ENCODE results near the gene RSF1. TPM values are rescaled to one million over a fixed set of nuclear protein-coding genes. Genes with fewer than 3 reads are reported as not detected.

The RSF1 gene
- total RNA-seq, 1 donor from 2014 or later, result 40.6 TPM

GRCh38 chr11:77775936-77776335 is 44.6 kb downstream of the RSF1 start:
- Histone ChIP-seq H3K36me3 (no peaks in the 10 kb centered on the region), H3K27ac (replicated peaks) (no peak overlapping the region), H3K4me3 (no peak overlapping the region), H3K27me3 (ENCODE audit: low read depth) (no peaks in the 10 kb centered on the region), H3K4me1 (peaks cover 36% of the 10 kb centered on the region), H3K9me3 (replicated peaks) (no peaks in the 10 kb centered on the region)
- no peak for TF ChIP-seq CTCF (IDR thresholded peaks at IDR 0.05; ENCODE audit: borderline replicate concordance)
- intact Hi-C loops (cut with micrococcal nuclease), result no loop called here
- no peak for DNase-seq

- no peak overlapping the region for H3K27ac ChIP-seq (replicated peaks)
- no peak for TF ChIP-seq CTCF (IDR thresholded peaks at IDR 0.05; ENCODE audit: borderline replicate concordance)
- DNase-seq, result no peak
- H3K27me3 ChIP-seq (ENCODE audit: low read depth), result no peaks in the 10 kb centered on the region
- intact Hi-C loops (cut with micrococcal nuclease), result no loop called here
- no peak overlapping the region for H3K4me3 ChIP-seq
- H3K4me1 ChIP-seq, result peaks cover 57% of the 10 kb centered on the region
- no peaks in the 10 kb centered on the region for H3K9me3 ChIP-seq (replicated peaks)
- H3K36me3 ChIP-seq, result no peaks in the 10 kb centered on the region
These were observed 49.4 kb downstream of the RSF1 start for GRCh38 chr11:77771135-77771534.

GRCh38 chr11:77770629-77771028 is 49.9 kb downstream of the RSF1 start:
- intact Hi-C loops (cut with micrococcal nuclease), result no loop called here
- no peaks in the 10 kb centered on the region for H3K36me3 ChIP-seq
- no peak overlapping the region for H3K27ac ChIP-seq (replicated peaks)
- no peaks in the 10 kb centered on the region for H3K9me3 ChIP-seq (replicated peaks)
- DNase-seq, result no peak
- no peak overlapping the region for H3K4me3 ChIP-seq
- no peaks in the 10 kb centered on the region for H3K27me3 ChIP-seq (ENCODE audit: low read depth)
- H3K4me1 ChIP-seq, result peaks cover 57% of the 10 kb centered on the region
- no peak for TF ChIP-seq CTCF (IDR thresholded peaks at IDR 0.05; ENCODE audit: borderline replicate concordance)

DNA sequence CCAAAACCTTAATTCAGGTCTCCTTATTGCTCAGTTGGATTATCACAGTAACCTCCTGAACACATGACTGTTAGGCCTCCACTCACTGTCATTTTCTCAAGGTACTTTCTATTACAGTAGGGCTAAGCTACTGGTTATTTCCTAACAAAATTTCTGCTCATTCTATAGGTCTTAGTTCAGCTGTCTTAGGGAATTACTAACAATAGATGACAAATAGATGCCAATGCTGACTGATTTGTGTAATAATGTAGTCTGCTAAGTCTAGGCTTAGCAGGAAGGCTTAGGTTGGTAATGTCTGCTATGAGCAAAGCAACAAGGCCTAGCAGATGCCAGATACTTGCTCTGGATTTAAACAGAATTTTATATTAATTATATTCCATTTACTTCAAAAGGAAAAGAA is 58.1 kb downstream of the RSF1 start:
- intact Hi-C loops (cut with micrococcal nuclease), result no loop called here

DNA sequence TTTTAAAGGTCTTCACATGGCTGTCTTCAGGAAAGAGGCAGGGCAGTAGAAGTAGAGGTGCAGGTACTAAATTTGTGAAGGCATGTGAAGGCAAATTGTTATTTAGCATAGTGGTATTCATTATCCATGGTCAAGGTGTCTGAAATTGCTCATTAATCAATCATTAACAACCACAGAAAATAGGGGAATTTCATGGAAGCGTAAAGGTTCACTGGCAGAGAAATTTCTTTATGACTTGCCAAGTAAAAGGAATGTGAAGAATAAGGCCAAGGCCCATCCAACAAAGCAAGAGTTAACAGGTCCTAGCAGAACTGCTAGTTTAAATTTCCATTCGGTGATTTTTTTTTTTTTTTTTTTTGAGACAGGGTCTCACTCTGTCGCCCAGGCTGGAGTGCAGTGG is 59.0 kb downstream of the RSF1 start:
- H3K36me3 ChIP-seq, result peaks cover 22% of the 10 kb centered on the region
- TF ChIP-seq CTCF (IDR thresholded peaks at IDR 0.05; ENCODE audit: borderline replicate concordance), result no peak
- H3K4me1 ChIP-seq, result peaks cover 2% of the 10 kb centered on the region
- no peak overlapping the region for H3K4me3 ChIP-seq
- H3K27ac ChIP-seq (replicated peaks), result no peak overlapping the region
- intact Hi-C loops (cut with micrococcal nuclease), result no loop called here
- H3K9me3 ChIP-seq (replicated peaks), result no peaks in the 10 kb centered on the region
- no peak for DNase-seq
- H3K27me3 ChIP-seq (ENCODE audit: low read depth), result no peaks in the 10 kb centered on the region

More for the DNA sequence above, 58.1 kb downstream of the RSF1 start:
- DNase-seq, result no peak
- no peak for TF ChIP-seq CTCF (IDR thresholded peaks at IDR 0.05; ENCODE audit: borderline replicate concordance)
- Histone ChIP-seq H3K27ac (replicated peaks) (no peak overlapping the region), H3K36me3 (peaks cover 22% of the 10 kb centered on the region), H3K4me1 (peaks cover 8% of the 10 kb centered on the region), H3K4me3 (no peak overlapping the region), H3K9me3 (replicated peaks) (no peaks in the 10 kb centered on the region), H3K27me3 (ENCODE audit: low read depth) (no peaks in the 10 kb centered on the region)

DNA sequence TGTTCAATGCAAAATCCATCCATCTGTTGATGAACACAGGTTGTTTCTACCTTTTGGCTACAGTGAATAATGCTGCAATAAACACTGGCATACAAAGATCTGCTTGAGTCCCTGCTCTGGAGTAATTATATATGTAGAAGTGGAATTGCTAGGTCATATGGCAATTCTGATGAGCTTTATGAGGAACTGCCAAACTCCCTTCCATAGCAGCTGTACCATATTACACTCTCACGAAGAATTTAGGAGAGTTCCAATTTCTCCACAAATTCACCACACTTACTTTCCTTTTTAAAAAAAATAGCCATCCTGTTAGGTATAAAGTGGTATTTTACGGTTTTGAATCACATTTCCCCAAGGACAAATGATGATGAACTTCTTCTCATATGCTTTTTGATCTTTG is 62.2 kb downstream of the RSF1 start:
- TF ChIP-seq CTCF (IDR thresholded peaks at IDR 0.05; ENCODE audit: borderline replicate concordance), result no peak
- DNase-seq, result no peak
- peaks cover 14% of the 10 kb centered on the region for H3K4me1 ChIP-seq
- intact Hi-C loops (cut with micrococcal nuclease), result no loop called here
- H3K27ac ChIP-seq (replicated peaks), result no peak overlapping the region
- H3K36me3 ChIP-seq, result peaks cover 22% of the 10 kb centered on the region
- H3K27me3 ChIP-seq (ENCODE audit: low read depth), result no peaks in the 10 kb centered on the region
- H3K4me3 ChIP-seq, result no peak overlapping the region
- no peaks in the 10 kb centered on the region for H3K9me3 ChIP-seq (replicated peaks)
